Esophagus squamous epithelium (tissue), 4 donors: ENCODE measurements around the gene ASGR2.
"Not testable (repeated sequence)": the region's sequence is repeated elsewhere in the genome, so short reads cannot be mapped to it uniquely, and the experiment has no call there.

Experiments used
- CTCF ChIP-seq, 6 experiments: fragments of 450-650 bp in 4 of 6; fragments of 200-600 bp in 2 of 6; sonication (generic) in 2 of 6; IDR thresholded peaks; one replicate each; pipeline ENCODE4 v1.5.1; 2016 to 2019; ENCODE audit warnings: antibody characterized with exemption in 6 of 6, mild to moderate bottlenecking in 4 of 6, moderate library complexity in 4 of 6
- POLR2A ChIP-seq, 4 donors: fragments of 450-650 bp; IDR thresholded peaks; one replicate each; pipeline ENCODE4 v1.6.1; 2017; ENCODE audit warnings: antibody characterized with exemption in 4 of 4, mild to moderate bottlenecking in 4 of 4, moderate library complexity in 3 of 4

GRCh38 chr17:7091311-7092005 is 23.2 kb downstream of the ASGR2 start:
- TF ChIP-seq CTCF, POLR2A (IDR thresholded peaks at IDR 0.05): not testable (repeated sequence)
